ENCODE measurements around the gene CD83. TPM values are rescaled to one million over a fixed set of nuclear protein-coding genes. Genes with fewer than 3 reads are reported as not detected.

The CD83 gene
- polyA plus RNA-seq, 3 donors = 74.5 to 326 (median 84.7) TPM

GRCh38 chr6:14141351-14142062, 23.9 kb downstream of the CD83 start:
- H3K27ac Mint-ChIP-seq = no peak overlapping the region

DNA sequence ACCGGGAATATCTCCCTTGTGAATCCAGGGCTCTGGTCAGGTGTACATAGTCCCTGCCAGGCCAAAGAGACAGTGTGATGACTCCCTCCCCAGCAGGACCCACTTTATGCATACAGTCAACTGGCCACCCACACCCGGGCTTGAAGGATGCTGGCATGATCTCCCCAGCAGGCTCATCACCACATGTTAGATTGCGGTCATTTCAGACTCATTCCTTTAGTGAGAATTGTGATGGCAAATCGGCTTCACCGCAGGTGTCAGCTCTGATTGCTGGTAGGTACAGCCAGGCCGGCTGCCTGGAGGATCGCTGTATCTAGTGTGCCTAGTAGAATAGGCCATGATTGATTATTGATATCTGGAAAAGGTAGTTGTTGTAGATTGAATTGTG, 24.5 kb downstream of the CD83 start:
- Histone ChIP-seq H3K27me3 (ENCODE audit: control insufficient read depth in 2 of 2, insufficient read depth in 2 of 2, low read length in 2 of 2) (no peaks in the 10 kb centered on the region), H3K9me3 (replicated peaks in 1 of 2; ENCODE audit: control insufficient read depth in 1 of 2, insufficient read depth in 1 of 2, low read length in 2 of 2) (no peaks in the 10 kb centered on the region), H3K4me2 (replicated peaks; ENCODE audit: extremely low read depth, low read length, poor library complexity, severe bottlenecking) (no peak overlapping the region), H3K27ac (ENCODE audit: low read depth in 1 of 2, low read length in 2 of 2) (no peak overlapping the region), H3K4me3 (replicated peaks in 1 of 3; ENCODE audit: low read depth in 2 of 3, low read length in 3 of 3) (no peak overlapping the region), H3K9ac (ENCODE audit: insufficient read depth, low read length, poor library complexity, severe bottlenecking) (no peak overlapping the region), H3K79me2 (ENCODE audit: insufficient read depth, low read length) (no peaks in the 10 kb centered on the region), H4K20me1 (ENCODE audit: insufficient read depth, low read length) (no peaks in the 10 kb centered on the region), H3K4me1 (ENCODE audit: control insufficient read depth in 1 of 2, insufficient read depth in 2 of 2, low read length in 2 of 2) (no peaks in the 10 kb centered on the region), H3K36me3 (replicated peaks in 1 of 2; ENCODE audit: control insufficient read depth in 1 of 2, insufficient read depth in 2 of 2, low read length in 2 of 2) (no peaks in the 10 kb centered on the region), H2AFZ (ENCODE audit: insufficient read depth, low read depth, low read length, poor library complexity, severe bottlenecking) (no peak overlapping the region)
- no peak for TF ChIP-seq CTCF (IDR thresholded peaks at IDR 0.05)
- Mint-ChIP-seq H3K9me3 (peaks cover 0 to 2% (median 0%) of the 10 kb centered on the region in 7 donors), H3K4me3 (no peak overlapping the region), H3K27ac (no peak overlapping the region), H3K36me3 (no peaks in the 10 kb centered on the region), H3K4me1 (peaks cover 6% of the 10 kb centered on the region), H3K27me3 (ENCODE audit: low read depth in 3 of 3) (peaks cover 3 to 5% (median 4%) of the 10 kb centered on the region in 3 donors)
- intact Hi-C loops (cut with micrococcal nuclease) = loop anchor here in 1 of 2 donors (10.0 kb wide), 1 partner anchor 97 kb away; no protein-coding TSS in a partner anchor
- peak in 1 of 3 donors; percentile 22 for DNase-seq
- WGBS (ENCODE audit: insufficient coverage) = 91% methylated on average over 6 of the region's 7 CpGs

More at GRCh38 chr6:14141351-14142062, 23.9 kb downstream of the CD83 start:
- no peak overlapping the region for H3K4me2 ChIP-seq (replicated peaks; ENCODE audit: extremely low read depth, low read length, poor library complexity, severe bottlenecking)
- H3K27me3 ChIP-seq (ENCODE audit: control insufficient read depth in 2 of 2, insufficient read depth in 2 of 2, low read length in 2 of 2) = no peaks in the 10 kb centered on the region
- no peak overlapping the region for H3K9ac ChIP-seq (ENCODE audit: insufficient read depth, low read length, poor library complexity, severe bottlenecking)
- peaks cover 0 to under 1% of the 10 kb centered on the region in 2 donors for H3K36me3 Mint-ChIP-seq
- no peaks in the 10 kb centered on the region for H3K36me3 ChIP-seq (replicated peaks in 1 of 2; ENCODE audit: control insufficient read depth in 1 of 2, insufficient read depth in 2 of 2, low read length in 2 of 2)
- peaks cover 6% of the 10 kb centered on the region for H3K4me1 Mint-ChIP-seq
- peaks cover 3 to 5% (median 4%) of the 10 kb centered on the region in 3 donors for H3K27me3 Mint-ChIP-seq (ENCODE audit: low read depth in 3 of 3)
- no peak overlapping the region for H2AFZ ChIP-seq (ENCODE audit: insufficient read depth, low read depth, low read length, poor library complexity, severe bottlenecking)
- H4K20me1 ChIP-seq (ENCODE audit: insufficient read depth, low read length) = no peaks in the 10 kb centered on the region
- no peaks in the 10 kb centered on the region for H3K9me3 ChIP-seq (replicated peaks in 1 of 2; ENCODE audit: control insufficient read depth in 1 of 2, insufficient read depth in 1 of 2, low read length in 2 of 2)
- no peak overlapping the region for H3K4me3 Mint-ChIP-seq
- no peak overlapping the region for H3K4me3 ChIP-seq (replicated peaks in 1 of 3; ENCODE audit: low read depth in 2 of 3, low read length in 3 of 3)
- no peaks in the 10 kb centered on the region for H3K4me1 ChIP-seq (ENCODE audit: control insufficient read depth in 1 of 2, insufficient read depth in 2 of 2, low read length in 2 of 2)
- H3K27ac ChIP-seq (ENCODE audit: low read depth in 1 of 2, low read length in 2 of 2) = no peak overlapping the region
- no peak for TF ChIP-seq CTCF (IDR thresholded peaks at IDR 0.05)
- H3K79me2 ChIP-seq (ENCODE audit: insufficient read depth, low read length) = no peaks in the 10 kb centered on the region
- H3K9me3 Mint-ChIP-seq = peaks cover 0 to 2% (median 0%) of the 10 kb centered on the region in 7 donors
- DNase-seq = no peak
- intact Hi-C loops (cut with micrococcal nuclease) = loop anchor here in 1 of 2 donors (10.0 kb wide), 1 partner anchor 97 kb away; no protein-coding TSS in a partner anchor
- 100% methylated on average over 1 of the region's 5 CpGs for WGBS (ENCODE audit: insufficient coverage)
